ENCODE data around the gene CENPH.

GRCh38 chr5:69248019-69248418, 58.6 kb downstream of the CENPH start:
- TF ChIP-seq CTCF (IDR thresholded peaks at IDR 0.05) (no peak), POLR2A (IDR thresholded peaks at IDR 0.05) (no peak)

Data from thyroid gland (tissue), 4 donors.